ENCODE measurements around the gene AKT1S1.
A peak's percentile ranks its signal among the peaks of the same experiment; 100 is the strongest.

Gene AKT1S1

DNA sequence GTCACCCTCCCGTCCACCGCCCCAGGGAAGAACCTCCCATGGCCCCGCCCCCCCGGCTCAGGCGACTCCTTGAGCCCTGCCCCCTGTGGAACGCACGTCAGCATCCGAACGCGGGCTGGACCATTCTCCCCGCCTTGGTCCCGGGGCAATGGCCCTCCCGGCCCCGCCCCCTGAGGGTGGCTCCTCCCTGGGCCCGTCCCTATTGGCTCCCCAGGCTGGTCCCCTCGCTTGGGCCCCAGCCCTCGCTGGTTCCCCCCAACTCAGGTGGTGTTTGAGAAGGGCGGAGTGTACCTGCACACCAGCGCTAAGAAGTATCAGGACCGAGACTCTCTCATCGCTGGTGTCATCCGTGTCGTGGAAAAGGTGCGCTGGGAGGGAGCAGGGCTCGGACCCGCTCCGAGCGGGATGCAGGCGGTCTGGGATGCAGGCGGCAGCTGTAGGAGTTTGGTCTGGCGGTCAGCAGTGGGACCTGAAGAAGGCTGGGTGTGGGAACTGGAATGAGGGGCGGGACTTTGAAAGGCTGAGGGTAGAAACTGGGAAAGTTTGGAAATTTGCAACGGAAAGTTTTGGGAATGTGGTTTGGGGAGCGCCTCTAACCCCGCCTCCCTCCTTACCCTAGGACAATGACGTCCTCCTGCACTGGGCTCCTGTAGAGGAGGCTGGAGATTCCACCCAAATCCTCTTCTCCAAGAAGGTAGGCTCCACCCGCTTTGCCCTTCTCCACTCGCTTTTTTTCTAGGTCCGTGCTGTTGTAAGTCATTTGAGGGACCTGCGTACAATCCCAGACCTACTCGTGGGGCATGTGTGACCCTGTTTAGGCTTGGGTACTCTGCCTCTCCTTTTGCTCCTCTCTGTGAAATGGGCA, 956 bp upstream of the AKT1S1 start:
- POLR2A ChIA-PET, result interaction anchor here (0.6 to 4.8 kb wide), 8 partner anchors 10 to 341 kb away, joined by 3 to 41 read pairs (median 12); partner anchors contain the start of genes ATF5, NUP62, PNKP and PRMT1
- Histone ChIP-seq H3K4me1 (ENCODE audit: control insufficient read depth, insufficient read depth, low read length) (peaks cover 9% of the 10 kb centered on the region), H3K36me3 (ENCODE audit: control insufficient read depth in 2 of 2, insufficient read depth in 1 of 2, low read length in 2 of 2) (peaks cover 3 to 54% of the 10 kb centered on the region in 2 experiments; a peak in 2 of 3 replicates), H3K27ac (ENCODE audit: extremely low read depth, low read depth, low read length) (peak overlapping the region; percentile 94), H3K4me3 (ENCODE audit: low read depth, low read length) (peak overlapping the region; percentile 79), H3K9me3 (ENCODE audit: control insufficient read depth, insufficient read depth, low read depth, low read length) (no peaks in the 10 kb centered on the region)
- CTCF ChIA-PET, result interaction anchor here (0.7 kb wide), 1 partner anchor 13 kb away, joined by 4 read pairs; no protein-coding TSS in a partner anchor
- TF ChIP-seq, protein P1, sequence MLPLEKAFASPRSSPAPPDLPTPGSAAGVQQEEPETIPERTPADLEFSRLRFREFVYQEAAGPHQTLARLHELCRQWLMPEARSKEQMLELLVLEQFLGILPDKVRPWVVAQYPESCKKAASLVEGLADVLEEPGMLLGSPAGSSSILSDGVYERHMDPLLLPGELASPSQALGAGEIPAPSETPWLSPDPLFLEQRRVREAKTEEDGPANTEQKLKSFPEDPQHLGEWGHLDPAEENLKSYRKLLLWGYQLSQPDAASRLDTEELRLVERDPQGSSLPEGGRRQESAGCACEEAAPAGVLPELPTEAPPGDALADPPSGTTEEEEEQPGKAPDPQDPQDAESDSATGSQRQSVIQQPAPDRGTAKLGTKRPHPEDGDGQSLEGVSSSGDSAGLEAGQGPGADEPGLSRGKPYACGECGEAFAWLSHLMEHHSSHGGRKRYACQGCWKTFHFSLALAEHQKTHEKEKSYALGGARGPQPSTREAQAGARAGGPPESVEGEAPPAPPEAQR (tag by site-specific recombination; IDR thresholded peaks at IDR 0.05), result no peak
- TF ChIP-seq, protein P2, sequence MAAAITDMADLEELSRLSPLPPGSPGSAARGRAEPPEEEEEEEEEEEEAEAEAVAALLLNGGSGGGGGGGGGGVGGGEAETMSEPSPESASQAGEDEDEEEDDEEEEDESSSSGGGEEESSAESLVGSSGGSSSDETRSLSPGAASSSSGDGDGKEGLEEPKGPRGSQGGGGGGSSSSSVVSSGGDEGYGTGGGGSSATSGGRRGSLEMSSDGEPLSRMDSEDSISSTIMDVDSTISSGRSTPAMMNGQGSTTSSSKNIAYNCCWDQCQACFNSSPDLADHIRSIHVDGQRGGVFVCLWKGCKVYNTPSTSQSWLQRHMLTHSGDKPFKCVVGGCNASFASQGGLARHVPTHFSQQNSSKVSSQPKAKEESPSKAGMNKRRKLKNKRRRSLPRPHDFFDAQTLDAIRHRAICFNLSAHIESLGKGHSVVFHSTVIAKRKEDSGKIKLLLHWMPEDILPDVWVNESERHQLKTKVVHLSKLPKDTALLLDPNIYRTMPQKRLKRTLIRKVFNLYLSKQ (tag by site-specific recombination; IDR thresholded peaks at IDR 0.05; ENCODE audit: borderline replicate concordance), result no peak
- TF ChIP-seq MZF1 (tag by site-specific recombination; IDR thresholded peaks at IDR 0.05; ENCODE audit: borderline replicate concordance), result no peak; the same call in 1 of the 2 replicates
- TF ChIP-seq, protein P3, sequence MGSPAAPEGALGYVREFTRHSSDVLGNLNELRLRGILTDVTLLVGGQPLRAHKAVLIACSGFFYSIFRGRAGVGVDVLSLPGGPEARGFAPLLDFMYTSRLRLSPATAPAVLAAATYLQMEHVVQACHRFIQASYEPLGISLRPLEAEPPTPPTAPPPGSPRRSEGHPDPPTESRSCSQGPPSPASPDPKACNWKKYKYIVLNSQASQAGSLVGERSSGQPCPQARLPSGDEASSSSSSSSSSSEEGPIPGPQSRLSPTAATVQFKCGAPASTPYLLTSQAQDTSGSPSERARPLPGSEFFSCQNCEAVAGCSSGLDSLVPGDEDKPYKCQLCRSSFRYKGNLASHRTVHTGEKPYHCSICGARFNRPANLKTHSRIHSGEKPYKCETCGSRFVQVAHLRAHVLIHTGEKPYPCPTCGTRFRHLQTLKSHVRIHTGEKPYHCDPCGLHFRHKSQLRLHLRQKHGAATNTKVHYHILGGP (tag by site-specific recombination; IDR thresholded peaks at IDR 0.05), result no peak
- TF ChIP-seq ZNF585B (tag by site-specific recombination; IDR thresholded peaks at IDR 0.05), result no peak
- TF ChIP-seq GFI1B (tag by site-specific recombination; IDR thresholded peaks at IDR 0.05), result no peak
- TF ChIP-seq, protein P4, sequence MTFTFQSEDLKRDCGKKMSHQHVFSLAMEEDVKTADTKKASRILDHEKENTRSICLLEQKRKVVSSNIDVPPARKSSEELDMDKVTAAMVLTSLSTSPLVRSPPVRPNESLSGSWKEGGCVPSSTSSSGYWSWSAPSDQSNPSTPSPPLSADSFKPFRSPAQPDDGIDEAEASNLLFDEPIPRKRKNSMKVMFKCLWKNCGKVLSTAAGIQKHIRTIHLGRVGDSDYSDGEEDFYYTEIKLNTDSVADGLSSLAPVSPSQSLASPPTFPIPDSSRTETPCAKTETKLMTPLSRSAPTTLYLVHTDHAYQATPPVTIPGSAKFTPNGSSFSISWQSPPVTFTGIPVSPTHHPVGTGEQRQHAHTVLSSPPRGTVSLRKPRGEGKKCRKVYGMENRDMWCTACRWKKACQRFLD (tag by site-specific recombination; IDR thresholded peaks at IDR 0.05), result no peak
- TF ChIP-seq, protein P5, sequence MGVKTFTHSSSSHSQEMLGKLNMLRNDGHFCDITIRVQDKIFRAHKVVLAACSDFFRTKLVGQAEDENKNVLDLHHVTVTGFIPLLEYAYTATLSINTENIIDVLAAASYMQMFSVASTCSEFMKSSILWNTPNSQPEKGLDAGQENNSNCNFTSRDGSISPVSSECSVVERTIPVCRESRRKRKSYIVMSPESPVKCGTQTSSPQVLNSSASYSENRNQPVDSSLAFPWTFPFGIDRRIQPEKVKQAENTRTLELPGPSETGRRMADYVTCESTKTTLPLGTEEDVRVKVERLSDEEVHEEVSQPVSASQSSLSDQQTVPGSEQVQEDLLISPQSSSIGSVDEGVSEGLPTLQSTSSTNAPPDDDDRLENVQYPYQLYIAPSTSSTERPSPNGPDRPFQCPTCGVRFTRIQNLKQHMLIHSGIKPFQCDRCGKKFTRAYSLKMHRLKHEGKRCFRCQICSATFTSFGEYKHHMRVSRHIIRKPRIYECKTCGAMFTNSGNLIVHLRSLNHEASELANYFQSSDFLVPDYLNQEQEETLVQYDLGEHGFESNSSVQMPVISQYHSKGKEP (tag by site-specific recombination; IDR thresholded peaks at IDR 0.05), result no peak
- TF ChIP-seq YY1 (tag by site-specific recombination; IDR thresholded peaks at IDR 0.05), result no peak
- no peak for TF ChIP-seq ZNF677 (tag by site-specific recombination; IDR thresholded peaks at IDR 0.05)
- no peak for TF ChIP-seq ZNF155 (tag by site-specific recombination; IDR thresholded peaks at IDR 0.05)
- no peak for TF ChIP-seq ZNF24 (tag by site-specific recombination; IDR thresholded peaks at IDR 0.05)
- TF ChIP-seq, protein P6, sequence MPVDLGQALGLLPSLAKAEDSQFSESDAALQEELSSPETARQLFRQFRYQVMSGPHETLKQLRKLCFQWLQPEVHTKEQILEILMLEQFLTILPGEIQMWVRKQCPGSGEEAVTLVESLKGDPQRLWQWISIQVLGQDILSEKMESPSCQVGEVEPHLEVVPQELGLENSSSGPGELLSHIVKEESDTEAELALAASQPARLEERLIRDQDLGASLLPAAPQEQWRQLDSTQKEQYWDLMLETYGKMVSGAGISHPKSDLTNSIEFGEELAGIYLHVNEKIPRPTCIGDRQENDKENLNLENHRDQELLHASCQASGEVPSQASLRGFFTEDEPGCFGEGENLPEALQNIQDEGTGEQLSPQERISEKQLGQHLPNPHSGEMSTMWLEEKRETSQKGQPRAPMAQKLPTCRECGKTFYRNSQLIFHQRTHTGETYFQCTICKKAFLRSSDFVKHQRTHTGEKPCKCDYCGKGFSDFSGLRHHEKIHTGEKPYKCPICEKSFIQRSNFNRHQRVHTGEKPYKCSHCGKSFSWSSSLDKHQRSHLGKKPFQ (tag by site-specific recombination; IDR thresholded peaks at IDR 0.05), result no peak
- TF ChIP-seq, protein P7, sequence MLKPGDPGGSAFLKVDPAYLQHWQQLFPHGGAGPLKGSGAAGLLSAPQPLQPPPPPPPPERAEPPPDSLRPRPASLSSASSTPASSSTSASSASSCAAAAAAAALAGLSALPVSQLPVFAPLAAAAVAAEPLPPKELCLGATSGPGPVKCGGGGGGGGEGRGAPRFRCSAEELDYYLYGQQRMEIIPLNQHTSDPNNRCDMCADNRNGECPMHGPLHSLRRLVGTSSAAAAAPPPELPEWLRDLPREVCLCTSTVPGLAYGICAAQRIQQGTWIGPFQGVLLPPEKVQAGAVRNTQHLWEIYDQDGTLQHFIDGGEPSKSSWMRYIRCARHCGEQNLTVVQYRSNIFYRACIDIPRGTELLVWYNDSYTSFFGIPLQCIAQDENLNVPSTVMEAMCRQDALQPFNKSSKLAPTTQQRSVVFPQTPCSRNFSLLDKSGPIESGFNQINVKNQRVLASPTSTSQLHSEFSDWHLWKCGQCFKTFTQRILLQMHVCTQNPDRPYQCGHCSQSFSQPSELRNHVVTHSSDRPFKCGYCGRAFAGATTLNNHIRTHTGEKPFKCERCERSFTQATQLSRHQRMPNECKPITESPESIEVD (tag by site-specific recombination; IDR thresholded peaks at IDR 0.05), result no peak
- TF ChIP-seq ZNF423 (tag by site-specific recombination; IDR thresholded peaks at IDR 0.05), result no peak
- TF ChIP-seq SP3 (tag by site-specific recombination; IDR thresholded peaks at IDR 0.05), result no peak; the same call in 1 of the 2 replicates
- TF ChIP-seq ZNF174 (tag by site-specific recombination; IDR thresholded peaks at IDR 0.05), result no peak
- no peak for TF ChIP-seq SCRT1 (tag by site-specific recombination; IDR thresholded peaks at IDR 0.05; ENCODE audit: borderline replicate concordance)
- TF ChIP-seq ZNF555 (tag by site-specific recombination; conservative IDR thresholded peaks at IDR 0.05), result no peak
- no peak for TF ChIP-seq ZNF184 (tag by site-specific recombination; IDR thresholded peaks at IDR 0.05)
- no peak for TF ChIP-seq ZNF146 (tag by site-specific recombination; IDR thresholded peaks at IDR 0.05)
- TF ChIP-seq, protein P8, sequence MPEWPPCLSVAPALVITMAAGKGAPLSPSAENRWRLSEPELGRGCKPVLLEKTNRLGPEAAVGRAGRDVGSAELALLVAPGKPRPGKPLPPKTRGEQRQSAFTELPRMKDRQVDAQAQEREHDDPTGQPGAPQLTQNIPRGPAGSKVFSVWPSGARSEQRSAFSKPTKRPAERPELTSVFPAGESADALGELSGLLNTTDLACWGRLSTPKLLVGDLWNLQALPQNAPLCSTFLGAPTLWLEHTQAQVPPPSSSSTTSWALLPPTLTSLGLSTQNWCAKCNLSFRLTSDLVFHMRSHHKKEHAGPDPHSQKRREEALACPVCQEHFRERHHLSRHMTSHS (tag by site-specific recombination; IDR thresholded peaks at IDR 0.05), result no peak
- TF ChIP-seq, protein P9, sequence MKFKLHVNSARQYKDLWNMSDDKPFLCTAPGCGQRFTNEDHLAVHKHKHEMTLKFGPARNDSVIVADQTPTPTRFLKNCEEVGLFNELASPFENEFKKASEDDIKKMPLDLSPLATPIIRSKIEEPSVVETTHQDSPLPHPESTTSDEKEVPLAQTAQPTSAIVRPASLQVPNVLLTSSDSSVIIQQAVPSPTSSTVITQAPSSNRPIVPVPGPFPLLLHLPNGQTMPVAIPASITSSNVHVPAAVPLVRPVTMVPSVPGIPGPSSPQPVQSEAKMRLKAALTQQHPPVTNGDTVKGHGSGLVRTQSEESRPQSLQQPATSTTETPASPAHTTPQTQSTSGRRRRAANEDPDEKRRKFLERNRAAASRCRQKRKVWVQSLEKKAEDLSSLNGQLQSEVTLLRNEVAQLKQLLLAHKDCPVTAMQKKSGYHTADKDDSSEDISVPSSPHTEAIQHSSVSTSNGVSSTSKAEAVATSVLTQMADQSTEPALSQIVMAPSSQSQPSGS (tag by site-specific recombination; IDR thresholded peaks at IDR 0.05; ENCODE audit: low read depth), result no peak
